ENCODE measurements around the gene PDE10A.
"Not testable (repeated sequence)": the region's sequence is repeated elsewhere in the genome, so short reads cannot be mapped to it uniquely, and the experiment has no call there.

The PDE10A gene

DNA sequence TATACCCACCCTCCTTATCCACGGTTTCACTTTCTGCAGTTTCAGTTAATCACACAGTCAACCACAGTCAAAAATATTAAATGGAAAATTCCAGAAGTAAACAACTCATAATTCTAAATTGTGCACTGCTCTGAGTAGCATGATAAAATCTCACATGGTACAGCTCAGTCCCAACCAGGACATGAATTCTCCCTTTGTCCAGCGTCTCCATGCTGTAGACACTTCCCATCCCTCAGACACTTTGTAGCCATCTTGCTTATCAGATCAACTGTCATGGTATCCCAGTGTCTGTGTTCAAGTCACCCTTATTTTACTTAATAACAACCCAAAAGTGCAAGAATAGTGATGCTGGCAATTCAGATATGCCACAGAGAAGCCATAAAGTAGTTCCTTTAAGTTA lies 94.7 kb downstream of the PDE10A start:
- Histone ChIP-seq H3K4me3 (ENCODE audit: low read length) (no peak overlapping the region), H3K4me1 (ENCODE audit: control insufficient read depth, insufficient read depth, low read length) (no peaks in the 10 kb centered on the region), H3K36me3 (ENCODE audit: control insufficient read depth, insufficient read depth, low read length) (no peaks in the 10 kb centered on the region)

GRCh38 chr6:165566088-165566828 lies 96.8 kb downstream of the PDE10A start:
- H3K4me3 ChIP-seq (ENCODE audit: low read length), result no peak overlapping the region
- H3K4me1 ChIP-seq (ENCODE audit: control insufficient read depth, insufficient read depth, low read length), result no peaks in the 10 kb centered on the region
- H3K27me3 ChIP-seq (ENCODE audit: control insufficient read depth, insufficient read depth, low read length), result no peaks in the 10 kb centered on the region
- no peak overlapping the region for H3K9ac ChIP-seq (ENCODE audit: low read length)
- H3K36me3 ChIP-seq (ENCODE audit: control insufficient read depth, insufficient read depth, low read length), result no peaks in the 10 kb centered on the region
- no peaks in the 10 kb centered on the region for H3K9me3 ChIP-seq (ENCODE audit: control insufficient read depth, low read length)

More for the DNA sequence above, 94.7 kb downstream of the PDE10A start:
- Histone ChIP-seq H3K27me3 (ENCODE audit: control insufficient read depth, insufficient read depth, low read length) (no peaks in the 10 kb centered on the region), H3K9me3 (ENCODE audit: control insufficient read depth, low read length) (no peaks in the 10 kb centered on the region), H3K9ac (ENCODE audit: low read length) (no peak overlapping the region)

DNA sequence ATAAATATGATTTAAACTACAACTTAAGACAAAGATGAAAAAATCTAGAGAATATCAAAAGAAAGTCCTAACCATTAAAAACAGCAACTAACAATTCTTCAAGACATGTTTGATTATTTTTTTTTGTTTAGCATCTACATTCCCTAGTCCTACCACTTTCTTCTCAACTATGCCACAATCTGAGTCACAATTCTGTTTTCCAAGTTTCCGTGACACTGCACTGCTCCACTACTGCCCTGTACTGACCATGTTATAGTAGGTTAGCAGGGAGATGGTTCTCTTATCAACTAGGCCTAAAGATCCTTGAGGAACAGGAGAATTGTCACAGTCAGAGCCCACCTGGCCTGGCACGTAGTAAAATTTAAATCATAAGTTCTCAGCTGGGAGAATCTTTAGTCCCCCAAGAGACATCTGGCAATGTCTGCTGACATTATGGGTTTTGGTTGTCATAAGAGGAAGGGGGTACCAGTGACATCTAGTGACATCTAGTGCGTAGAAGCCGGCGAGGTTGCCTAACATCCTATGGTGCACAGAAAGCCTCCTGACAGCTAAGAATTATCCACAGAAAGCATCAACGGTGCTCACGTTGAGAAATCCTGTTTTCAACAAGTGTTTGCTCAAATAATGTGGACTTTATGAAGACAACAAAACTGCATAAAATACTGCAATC lies 100.5 kb downstream of the PDE10A start:
- Histone ChIP-seq H3K9ac (ENCODE audit: low read length) (no peak overlapping the region), H3K4me3 (ENCODE audit: low read length) (no peak overlapping the region), H3K27me3 (ENCODE audit: control insufficient read depth, insufficient read depth, low read length) (no peaks in the 10 kb centered on the region), H3K4me1 (ENCODE audit: control insufficient read depth, insufficient read depth, low read length) (no peaks in the 10 kb centered on the region), H3K36me3 (ENCODE audit: control insufficient read depth, insufficient read depth, low read length) (no peaks in the 10 kb centered on the region), H3K9me3 (ENCODE audit: control insufficient read depth, low read length) (no peaks in the 10 kb centered on the region)

GRCh38 chr6:165559632-165560031 lies 103.4 kb downstream of the PDE10A start:
- H3K9ac ChIP-seq (ENCODE audit: low read length), result no peak overlapping the region
- no peak overlapping the region for H3K4me3 ChIP-seq (ENCODE audit: low read length)
- H3K4me1 ChIP-seq (ENCODE audit: control insufficient read depth, insufficient read depth, low read length), result no peaks in the 10 kb centered on the region
- no peaks in the 10 kb centered on the region for H3K27me3 ChIP-seq (ENCODE audit: control insufficient read depth, insufficient read depth, low read length)
- no peaks in the 10 kb centered on the region for H3K9me3 ChIP-seq (ENCODE audit: control insufficient read depth, low read length)
- no peaks in the 10 kb centered on the region for H3K36me3 ChIP-seq (ENCODE audit: control insufficient read depth, insufficient read depth, low read length)

- not testable (repeated sequence) for H3K4me3 ChIP-seq (ENCODE audit: low read length); H3K9ac ChIP-seq (ENCODE audit: low read length); H3K36me3 ChIP-seq (ENCODE audit: control insufficient read depth, insufficient read depth, low read length); H3K4me1 ChIP-seq (ENCODE audit: control insufficient read depth, insufficient read depth, low read length); H3K27me3 ChIP-seq (ENCODE audit: control insufficient read depth, insufficient read depth, low read length); H3K9me3 ChIP-seq (ENCODE audit: control insufficient read depth, low read length)
Observed at GRCh38 chr6:165558097-165558496, 104.9 kb downstream of the PDE10A start.

GRCh38 chr6:165557674-165558073 lies 105.4 kb downstream of the PDE10A start:
- Histone ChIP-seq H3K9me3 (ENCODE audit: control insufficient read depth, low read length) (no peaks in the 10 kb centered on the region), H3K4me1 (ENCODE audit: control insufficient read depth, insufficient read depth, low read length) (no peaks in the 10 kb centered on the region), H3K4me3 (ENCODE audit: low read length) (no peak overlapping the region), H3K36me3 (ENCODE audit: control insufficient read depth, insufficient read depth, low read length) (no peaks in the 10 kb centered on the region), H3K9ac (ENCODE audit: low read length) (no peak overlapping the region), H3K27me3 (ENCODE audit: control insufficient read depth, insufficient read depth, low read length) (no peaks in the 10 kb centered on the region)

DNA sequence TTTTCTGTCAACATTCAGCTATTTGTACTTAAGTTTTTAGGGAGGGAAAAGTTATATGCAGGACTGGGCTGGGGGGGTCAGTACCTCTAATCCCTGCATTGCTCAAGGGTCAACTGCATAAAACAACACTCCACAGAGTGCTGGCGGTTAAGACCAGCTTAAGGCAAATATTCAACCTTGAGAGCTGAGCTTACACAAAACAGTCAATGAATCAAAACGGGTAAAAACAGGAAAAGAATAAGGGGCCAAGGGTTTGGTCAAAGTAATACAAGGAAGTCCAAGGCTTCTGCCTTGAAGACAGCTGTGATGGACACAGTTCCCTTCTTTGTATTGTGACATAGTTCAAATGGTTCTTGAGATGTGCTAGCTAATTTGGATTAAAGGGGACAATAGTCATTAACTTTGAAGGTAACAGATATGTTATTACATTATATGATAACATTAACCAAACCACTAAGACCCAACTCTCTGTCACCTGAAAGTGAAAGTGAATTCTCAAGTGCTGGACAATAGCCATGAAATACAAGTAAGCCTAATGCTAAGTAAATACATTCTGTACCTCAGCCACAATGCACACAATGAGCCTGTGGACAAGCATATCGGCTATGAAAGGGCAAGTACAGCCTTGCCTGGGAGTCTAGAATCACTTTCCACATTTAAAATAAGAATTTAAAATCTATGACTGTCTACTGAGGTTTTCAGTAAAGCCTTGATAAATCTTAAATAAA lies 106.8 kb downstream of the PDE10A start:
- no peak overlapping the region for H3K9ac ChIP-seq (ENCODE audit: low read length)
- no peaks in the 10 kb centered on the region for H3K27me3 ChIP-seq (ENCODE audit: control insufficient read depth, insufficient read depth, low read length)
- H3K36me3 ChIP-seq (ENCODE audit: control insufficient read depth, insufficient read depth, low read length), result no peaks in the 10 kb centered on the region
- no peaks in the 10 kb centered on the region for H3K9me3 ChIP-seq (ENCODE audit: control insufficient read depth, low read length)
- H3K4me3 ChIP-seq (ENCODE audit: low read length), result no peak overlapping the region
- no peaks in the 10 kb centered on the region for H3K4me1 ChIP-seq (ENCODE audit: control insufficient read depth, insufficient read depth, low read length)

DNA sequence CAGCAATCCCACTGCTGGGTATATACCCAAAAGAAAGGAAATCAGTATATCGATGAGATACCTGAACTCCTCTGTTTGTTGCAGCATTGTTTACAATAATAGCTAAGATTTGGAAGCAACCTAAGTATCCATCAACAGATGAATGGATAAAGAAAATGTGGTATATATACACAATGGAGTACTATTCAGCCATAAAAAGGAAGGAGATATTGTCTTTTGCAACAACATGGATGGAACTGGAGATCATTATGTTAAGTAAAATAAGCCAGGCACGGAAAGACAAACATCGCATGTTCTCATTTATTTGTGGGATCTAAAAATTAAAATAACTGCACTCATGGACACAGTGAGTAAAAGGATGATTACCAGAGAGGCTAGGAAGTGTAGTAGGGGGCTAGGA lies 108.4 kb downstream of the PDE10A start:
- not testable (repeated sequence) for H3K27me3 ChIP-seq (ENCODE audit: control insufficient read depth, insufficient read depth, low read length); H3K9ac ChIP-seq (ENCODE audit: low read length); H3K36me3 ChIP-seq (ENCODE audit: control insufficient read depth, insufficient read depth, low read length); H3K4me3 ChIP-seq (ENCODE audit: low read length); H3K4me1 ChIP-seq (ENCODE audit: control insufficient read depth, insufficient read depth, low read length); H3K9me3 ChIP-seq (ENCODE audit: control insufficient read depth, low read length)

DNA sequence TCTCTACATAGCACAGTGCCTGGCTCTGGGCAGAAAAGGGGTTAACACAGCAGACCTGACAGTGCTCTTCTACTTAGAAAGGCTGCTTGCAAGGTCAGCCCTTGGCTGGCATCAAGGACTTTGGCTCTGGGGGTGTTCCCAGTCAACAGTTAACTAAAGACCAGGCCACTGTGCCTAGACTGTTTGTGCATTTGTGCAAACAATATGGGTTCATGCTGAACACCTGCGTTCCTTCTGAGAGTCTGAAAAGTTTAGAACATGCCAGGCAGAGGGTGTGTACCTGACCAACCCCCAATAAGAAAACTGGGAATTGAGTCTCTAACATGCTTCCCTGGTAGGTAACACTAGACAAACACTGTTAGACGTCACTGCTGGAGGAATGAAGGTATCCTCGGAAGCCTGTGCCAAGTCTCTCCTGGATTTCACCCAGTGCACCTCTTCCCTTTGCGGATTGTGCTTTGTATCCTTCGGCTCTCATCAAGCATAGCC lies 110.7 kb downstream of the PDE10A start:
- no peaks in the 10 kb centered on the region for H3K27me3 ChIP-seq (ENCODE audit: control insufficient read depth, insufficient read depth, low read length)

GRCh38 chr6:165551828-165552227 lies 111.2 kb downstream of the PDE10A start:
- no peak overlapping the region for H3K4me3 ChIP-seq (ENCODE audit: low read length)
- H3K9ac ChIP-seq (ENCODE audit: low read length), result no peak overlapping the region
- H3K36me3 ChIP-seq (ENCODE audit: control insufficient read depth, insufficient read depth, low read length), result no peaks in the 10 kb centered on the region
- H3K27me3 ChIP-seq (ENCODE audit: control insufficient read depth, insufficient read depth, low read length), result no peaks in the 10 kb centered on the region
- peaks cover 4% of the 10 kb centered on the region for H3K4me1 ChIP-seq (ENCODE audit: control insufficient read depth, insufficient read depth, low read length)
- H3K9me3 ChIP-seq (ENCODE audit: control insufficient read depth, low read length), result no peaks in the 10 kb centered on the region

More for the DNA sequence above, 110.7 kb downstream of the PDE10A start:
- H3K9me3 ChIP-seq (ENCODE audit: control insufficient read depth, low read length), result no peaks in the 10 kb centered on the region
- no peak overlapping the region for H3K9ac ChIP-seq (ENCODE audit: low read length)
- no peaks in the 10 kb centered on the region for H3K36me3 ChIP-seq (ENCODE audit: control insufficient read depth, insufficient read depth, low read length)
- peaks cover 2% of the 10 kb centered on the region for H3K4me1 ChIP-seq (ENCODE audit: control insufficient read depth, insufficient read depth, low read length)
- H3K4me3 ChIP-seq (ENCODE audit: low read length), result no peak overlapping the region

GRCh38 chr6:165548450-165548849 lies 114.6 kb downstream of the PDE10A start:
- peaks cover 4% of the 10 kb centered on the region for H3K4me1 ChIP-seq (ENCODE audit: control insufficient read depth, insufficient read depth, low read length)
- H3K9ac ChIP-seq (ENCODE audit: low read length), result no peak overlapping the region
- H3K9me3 ChIP-seq (ENCODE audit: control insufficient read depth, low read length), result no peaks in the 10 kb centered on the region
- H3K36me3 ChIP-seq (ENCODE audit: control insufficient read depth, insufficient read depth, low read length), result no peaks in the 10 kb centered on the region
- H3K27me3 ChIP-seq (ENCODE audit: control insufficient read depth, insufficient read depth, low read length), result no peaks in the 10 kb centered on the region
- no peak overlapping the region for H3K4me3 ChIP-seq (ENCODE audit: low read length)

GRCh38 chr6:165545806-165546205 lies 117.2 kb downstream of the PDE10A start:
- Histone ChIP-seq H3K4me3 (ENCODE audit: low read length) (no peak overlapping the region), H3K9ac (ENCODE audit: low read length) (no peak overlapping the region), H3K9me3 (ENCODE audit: control insufficient read depth, low read length) (no peaks in the 10 kb centered on the region), H3K4me1 (ENCODE audit: control insufficient read depth, insufficient read depth, low read length) (peaks cover 4% of the 10 kb centered on the region), H3K27me3 (ENCODE audit: control insufficient read depth, insufficient read depth, low read length) (no peaks in the 10 kb centered on the region), H3K36me3 (ENCODE audit: control insufficient read depth, insufficient read depth, low read length) (no peaks in the 10 kb centered on the region)

Data from mucosa of stomach (tissue), 1 donor.